SK-N-SH (cell line): ENCODE data around the gene ADAP2.

ENCODE experiments used
- CTCF ChIP-seq: fragments of 200-600 bp; sonication (generic); IDR thresholded peaks from 2 replicates; pipeline ENCODE4 v1.6.1; 2017; ENCODE audit warnings: antibody characterized with exemption, mild to moderate bottlenecking, moderate library complexity
- TEAD4 ChIP-seq: IDR thresholded peaks from 2 replicates; pipeline ENCODE4 v1.4.0; 2012; ENCODE audit warnings: mild to moderate bottlenecking, borderline replicate concordance; ENCODE audit not compliant: insufficient read depth

GRCh38 chr17:30897311-30897710 is 24.4 kb upstream of the ADAP2 start:
- no peak for TF ChIP-seq TEAD4
- no peak for TF ChIP-seq CTCF
